ENCODE measurements around the gene RFESD. TPM values are rescaled to one million over a fixed set of nuclear protein-coding genes. Genes with fewer than 3 reads are reported as not detected.

The RFESD gene
- total and polyA plus RNA-seq, 2 of the 4 experiments (the other 2 are of a cell fraction) = 1.5 to 2.7 TPM

GRCh38 chr5:95654196-95654595 is 7.6 kb downstream of the RFESD start:
- ATAC-seq (ENCODE audit: low read depth) = no peak

More at GRCh38 chr5:95654196-95654595, 7.6 kb downstream of the RFESD start:
- Histone ChIP-seq H2AK5ac (ENCODE audit: low read depth, low read length) (no peak overlapping the region), H3K4me2 (ENCODE audit: low read depth, low read length) (no peak overlapping the region), H2BK20ac (ENCODE audit: low read depth, low read length) (no peak overlapping the region), H3K27ac (ENCODE audit: insufficient read depth, low read length) (no peak overlapping the region), H3K79me1 (ENCODE audit: low read depth in 1 of 2, low read length in 2 of 2) (no peaks in the 10 kb centered on the region), H3K27me3 (ENCODE audit: control insufficient read depth, insufficient read depth, low read length) (no peaks in the 10 kb centered on the region), H4K91ac (ENCODE audit: insufficient read depth, low read depth, low read length) (no peak overlapping the region), H3K18ac (ENCODE audit: low read depth, low read length) (no peak overlapping the region), H3K4me1 (ENCODE audit: control insufficient read depth, insufficient read depth, low read length) (no peaks in the 10 kb centered on the region), H2BK120ac (ENCODE audit: low read depth, low read length) (no peak overlapping the region), H3K56ac (ENCODE audit: extremely low read depth, insufficient read depth, low read length) (no peak overlapping the region), H2BK15ac (ENCODE audit: low read depth, low read length) (no peak overlapping the region), H3K36me3 (ENCODE audit: control insufficient read depth, insufficient read depth, low read length) (no peaks in the 10 kb centered on the region), H4K8ac (ENCODE audit: low read depth in 2 of 2, low read length in 2 of 2) (no peak overlapping the region), H4K5ac (ENCODE audit: low read depth, low read length) (no peak overlapping the region), H3K4me3 (ENCODE audit: insufficient read depth, low read depth, low read length) (no peak overlapping the region), H3K9me1 (ENCODE audit: insufficient read depth, low read length) (no peaks in the 10 kb centered on the region), H2BK5ac (ENCODE audit: low read depth, low read length, poor library complexity, severe bottlenecking) (no peak overlapping the region), H2AK9ac (replicated peaks; ENCODE audit: low read depth, low read length, poor library complexity) (no peak overlapping the region), H2AFZ (replicated peaks; ENCODE audit: low read length, poor library complexity) (no peak overlapping the region), H3K14ac (replicated peaks; ENCODE audit: low read depth, low read length) (no peak overlapping the region), H3K9me3 (ENCODE audit: control insufficient read depth, insufficient read depth, low read length) (no peaks in the 10 kb centered on the region), H3K4ac (ENCODE audit: low read depth, low read length) (no peak overlapping the region), H3K23ac (ENCODE audit: low read depth, low read length) (no peak overlapping the region), H3K9ac (ENCODE audit: low read depth, low read length) (no peak overlapping the region), H4K20me1 (ENCODE audit: insufficient read depth, low read length) (no peaks in the 10 kb centered on the region)
- ChIA-PET POLR2A (ENCODE audit: unreplicated experiment) (no interaction called here), CTCF (interaction anchor here (1.0 kb wide), 1 partner anchor 192 kb away, joined by 3 read pairs; no protein-coding TSS in a partner anchor)
- no CpG with 5 or more reads among the region's 3 CpGs for WGBS, 2 experiments (ENCODE audit: extremely low coverage in 2 of 2, insufficient read length in 1 of 2)
- DNase-seq = no peak
- no peak for TF ChIP-seq MXI1 (IDR thresholded peaks at IDR 0.05; ENCODE audit: borderline replicate concordance, low read depth, low read length)
- TF ChIP-seq, protein P1, sequence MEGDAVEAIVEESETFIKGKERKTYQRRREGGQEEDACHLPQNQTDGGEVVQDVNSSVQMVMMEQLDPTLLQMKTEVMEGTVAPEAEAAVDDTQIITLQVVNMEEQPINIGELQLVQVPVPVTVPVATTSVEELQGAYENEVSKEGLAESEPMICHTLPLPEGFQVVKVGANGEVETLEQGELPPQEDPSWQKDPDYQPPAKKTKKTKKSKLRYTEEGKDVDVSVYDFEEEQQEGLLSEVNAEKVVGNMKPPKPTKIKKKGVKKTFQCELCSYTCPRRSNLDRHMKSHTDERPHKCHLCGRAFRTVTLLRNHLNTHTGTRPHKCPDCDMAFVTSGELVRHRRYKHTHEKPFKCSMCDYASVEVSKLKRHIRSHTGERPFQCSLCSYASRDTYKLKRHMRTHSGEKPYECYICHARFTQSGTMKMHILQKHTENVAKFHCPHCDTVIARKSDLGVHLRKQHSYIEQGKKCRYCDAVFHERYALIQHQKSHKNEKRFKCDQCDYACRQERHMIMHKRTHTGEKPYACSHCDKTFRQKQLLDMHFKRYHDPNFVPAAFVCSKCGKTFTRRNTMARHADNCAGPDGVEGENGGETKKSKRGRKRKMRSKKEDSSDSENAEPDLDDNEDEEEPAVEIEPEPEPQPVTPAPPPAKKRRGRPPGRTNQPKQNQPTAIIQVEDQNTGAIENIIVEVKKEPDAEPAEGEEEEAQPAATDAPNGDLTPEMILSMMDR (conservative IDR thresholded peaks at IDR 0.05; ENCODE audit: low read depth, low read length) = no peak
- no peak for TF ChIP-seq POLR2A (IDR thresholded peaks at IDR 0.05; ENCODE audit: low read depth, low read length)
- TF ChIP-seq NFE2L2 (IDR thresholded peaks at IDR 0.05; ENCODE audit: low read depth, low read length) = no peak
- no peak for TF ChIP-seq RCOR1 (IDR thresholded peaks at IDR 0.05; ENCODE audit: insufficient replicate concordance, low read length)
- no peak for TF ChIP-seq RAD21 (IDR thresholded peaks at IDR 0.05; ENCODE audit: low read length)
- no peak for TF ChIP-seq SMC3 (IDR thresholded peaks at IDR 0.05; ENCODE audit: low read depth, low read length)
- TF ChIP-seq USF2 (IDR thresholded peaks at IDR 0.05; ENCODE audit: low read depth, low read length) = no peak
- no peak for TF ChIP-seq FOS (IDR thresholded peaks at IDR 0.05; ENCODE audit: low read depth, low read length)
- no peak for TF ChIP-seq MAFK (IDR thresholded peaks at IDR 0.05; ENCODE audit: low read depth, low read length)
- no peak for TF ChIP-seq CHD1 (IDR thresholded peaks at IDR 0.05; ENCODE audit: low read depth, low read length)
- no peak for TF ChIP-seq CEBPB (IDR thresholded peaks at IDR 0.05; ENCODE audit: low read depth, low read length)
- no peak for TF ChIP-seq BHLHE40 (IDR thresholded peaks at IDR 0.05; ENCODE audit: low read depth, low read length)
- TF ChIP-seq ELK1 (IDR thresholded peaks at IDR 0.05; ENCODE audit: borderline replicate concordance, low read depth, low read length) = no peak
- TF ChIP-seq MAZ (IDR thresholded peaks at IDR 0.05; ENCODE audit: borderline replicate concordance, low read depth, low read length) = no peak
- no peak for TF ChIP-seq RFX5 (IDR thresholded peaks at IDR 0.05; ENCODE audit: low read depth, low read length)
- in situ Hi-C loops (cut with MboI; ENCODE audit: low sequenced_read_pairs) (no loop called here), dilution Hi-C loops (cut with HindIII; ENCODE audit: low sequenced_read_pairs, unreplicated experiment) (no loop called here), intact Hi-C loops (cut with micrococcal nuclease) (no loop called here)
- no TSS peak for BruUV-seq (replicated peaks)

Measured in IMR-90 (cell line).